ENCODE data around the gene VAV3. TPM values are rescaled to one million over a fixed set of nuclear protein-coding genes. Genes with fewer than 3 reads are reported as not detected.

The VAV3 gene
- total RNA-seq, 4 donors from 2014 or later = 1.9 to 5.8 (median 3.0) TPM

DNA sequence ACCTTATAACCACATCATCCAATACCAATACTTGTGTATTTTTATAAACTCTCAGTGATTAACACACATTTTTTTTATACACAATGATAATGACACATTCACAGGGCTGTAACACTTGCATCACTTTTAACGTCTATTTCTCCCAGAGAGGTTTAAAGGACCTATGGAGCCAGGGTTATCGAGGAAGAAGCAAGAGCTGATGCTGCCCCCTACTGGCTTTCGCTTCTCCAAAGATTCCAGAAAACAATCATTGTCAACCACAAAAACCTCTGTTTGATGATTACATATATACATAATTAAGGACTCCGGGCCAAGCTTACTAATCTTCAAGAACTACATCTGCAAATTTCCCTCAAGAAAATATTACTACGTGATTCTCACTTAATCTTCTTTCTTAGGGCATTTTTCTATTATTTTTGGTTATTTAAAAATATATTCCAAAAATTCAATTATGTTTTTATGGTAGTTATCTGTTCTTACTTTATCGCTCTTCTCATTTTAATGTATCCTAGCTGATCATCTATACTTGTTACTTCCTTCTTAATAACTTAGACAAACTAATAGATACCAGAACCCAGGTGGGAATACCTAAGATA, 214.5 kb downstream of the VAV3 start:
- 37% methylated on average over 6 of the region's 6 CpGs for WGBS
- Histone ChIP-seq H3K9me3 (no peaks in the 10 kb centered on the region), H3K27ac (replicated peaks in 1 of 4) (no peak overlapping the region), H3K4me1 (peaks cover 0 to 6% (median 2%) of the 10 kb centered on the region in 4 donors), H3K4me3 (no peak overlapping the region), H3K27me3 (no peaks in the 10 kb centered on the region), H3K36me3 (no peaks in the 10 kb centered on the region)
- TF ChIP-seq POLR2A (IDR thresholded peaks at IDR 0.05; ENCODE audit: low read depth) (no peak), CTCF (IDR thresholded peaks at IDR 0.05) (peak; percentile 66 to 72 (median 67)), POLR2AphosphoS5 (IDR thresholded peaks at IDR 0.05) (no peak)
- intact Hi-C loops (cut with DNase I) = loop anchor here (2.0 to 5.0 kb wide), 2 partner anchors 318 to 474 kb away; no protein-coding TSS in a partner anchor
- no peak for DNase-seq (ENCODE audit: extremely low spot score)

GRCh38 chr1:107748531-107748930, 216.4 kb downstream of the VAV3 start:
- no peak for DNase-seq (ENCODE audit: extremely low spot score)
- Histone ChIP-seq H3K9me3 (no peaks in the 10 kb centered on the region), H3K27me3 (no peaks in the 10 kb centered on the region), H3K4me1 (peaks cover 0 to 14% (median 7%) of the 10 kb centered on the region in 4 donors), H3K27ac (replicated peaks in 1 of 4) (no peak overlapping the region), H3K4me3 (no peak overlapping the region), H3K36me3 (no peaks in the 10 kb centered on the region)
- intact Hi-C loops (cut with DNase I) = loop anchor here (10.0 kb wide), 1 partner anchor 214 kb away; no protein-coding TSS in a partner anchor
- no peak for TF ChIP-seq POLR2A (IDR thresholded peaks at IDR 0.05; ENCODE audit: low read depth)
- peak; percentile 44 to 62 (median 51) for TF ChIP-seq CTCF (IDR thresholded peaks at IDR 0.05)
- 24% methylated on average over 2 of the region's 2 CpGs for WGBS

DNA sequence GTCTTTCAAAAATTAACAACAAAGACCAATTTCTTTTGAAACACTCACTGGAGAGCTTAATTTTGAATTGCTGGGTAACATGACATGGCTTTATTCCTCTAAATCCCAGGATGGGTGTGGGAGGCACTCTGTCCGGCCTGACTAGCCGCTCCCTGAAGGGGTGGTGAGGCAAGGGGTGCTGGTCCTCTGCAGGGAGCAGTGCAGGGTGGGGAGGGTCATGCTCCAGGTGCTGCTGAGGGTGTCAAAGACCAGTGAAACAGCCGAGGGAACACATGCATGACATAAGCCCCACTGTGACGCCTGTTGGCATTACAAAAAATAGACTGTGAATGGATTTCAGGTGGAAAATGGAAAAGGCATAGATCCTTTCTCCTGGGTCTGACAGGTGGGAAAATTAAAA, 223.7 kb downstream of the VAV3 start:
- peaks cover 0 to 23% (median 10%) of the 10 kb centered on the region in 4 donors for H3K4me1 ChIP-seq
- no peaks in the 10 kb centered on the region for H3K9me3 ChIP-seq
- TF ChIP-seq POLR2A (IDR thresholded peaks at IDR 0.05; ENCODE audit: low read depth) (no peak), CTCF (IDR thresholded peaks at IDR 0.05) (no peak), EP300 (IDR thresholded peaks at IDR 0.05) (no peak), POLR2AphosphoS5 (IDR thresholded peaks at IDR 0.05) (no peak)
- 93% methylated on average over 4 of the region's 4 CpGs for WGBS
- H3K27me3 ChIP-seq = no peaks in the 10 kb centered on the region
- no peak overlapping the region for H3K27ac ChIP-seq (replicated peaks in 1 of 4)
- no peak overlapping the region for H3K4me3 ChIP-seq
- H3K36me3 ChIP-seq = no peaks in the 10 kb centered on the region
- intact Hi-C loops (cut with DNase I) = loop anchor here (10.0 kb wide), 1 partner anchor 206 kb away; no protein-coding TSS in a partner anchor
- no peak for DNase-seq (ENCODE audit: extremely low spot score)

- TF ChIP-seq CTCF (IDR thresholded peaks at IDR 0.05) = no peak
- no peak for TF ChIP-seq POLR2AphosphoS5 (IDR thresholded peaks at IDR 0.05)
- TF ChIP-seq POLR2A (IDR thresholded peaks at IDR 0.05; ENCODE audit: low read depth) = no peak
- no peak for TF ChIP-seq EP300 (IDR thresholded peaks at IDR 0.05)
- H3K27me3 ChIP-seq = no peaks in the 10 kb centered on the region
- WGBS = 69% methylated on average over 4 of the region's 4 CpGs
- no peaks in the 10 kb centered on the region for H3K36me3 ChIP-seq
- intact Hi-C loops (cut with DNase I) = loop anchor here (10.0 kb wide), 1 partner anchor 206 kb away; no protein-coding TSS in a partner anchor
- DNase-seq (ENCODE audit: extremely low spot score) = no peak
- H3K4me3 ChIP-seq = no peak overlapping the region
- H3K4me1 ChIP-seq = peaks cover 0 to 23% (median 10%) of the 10 kb centered on the region in 4 donors
- H3K9me3 ChIP-seq = no peaks in the 10 kb centered on the region
- no peak overlapping the region for H3K27ac ChIP-seq (replicated peaks in 1 of 4)
Observed at GRCh38 chr1:107740579-107740978, 224.4 kb downstream of the VAV3 start.
